Epidermal melanocyte (primary cell): ENCODE data around the gene HTR2C.
"Not testable (repeated sequence)": the region's sequence is repeated elsewhere in the genome, so short reads cannot be mapped to it uniquely, and the experiment has no call there.

Experiments
- DNase-seq: peaks from one replicate; pipeline ENCODE4 v3.0.0; 2011; ENCODE audit warnings: low spot score; ENCODE audit not compliant: insufficient read length

The HTR2C gene

DNA sequence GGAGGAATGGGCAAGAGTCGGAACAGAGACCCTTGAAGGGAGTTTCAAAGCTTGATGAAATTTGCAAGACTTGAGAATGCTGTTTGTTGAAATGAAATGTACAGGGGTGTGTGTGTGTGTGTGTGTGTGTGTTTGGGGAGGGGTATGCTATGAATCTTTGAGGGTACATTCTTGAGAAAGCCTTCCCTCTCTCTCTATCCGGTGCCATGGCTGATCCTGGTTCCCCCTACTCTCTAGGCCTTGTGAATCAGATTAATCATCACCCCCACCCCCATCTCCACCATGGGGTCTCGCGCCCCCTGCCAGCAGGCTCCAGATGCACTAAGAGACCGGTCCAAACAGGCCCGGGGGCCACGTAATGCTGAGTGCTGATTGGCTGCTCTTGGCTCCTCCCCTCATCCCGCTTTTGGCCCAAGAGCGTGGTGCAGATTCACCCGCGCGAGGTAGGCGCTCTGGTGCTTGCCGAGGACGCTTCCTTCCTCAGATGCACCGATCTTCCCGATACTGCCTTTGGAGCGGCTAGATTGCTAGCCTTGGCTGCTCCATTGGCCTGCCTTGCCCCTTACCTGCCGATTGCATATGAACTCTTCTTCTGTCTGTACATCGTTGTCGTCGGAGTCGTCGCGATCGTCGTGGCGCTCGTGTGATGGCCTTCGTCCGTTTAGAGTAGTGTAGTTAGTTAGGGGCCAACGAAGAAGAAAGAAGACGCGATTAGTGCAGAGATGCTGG is at the start of gene HTR2C:
HTR2C (plus strand) TSS at position 441 of the 729 bp plus-strand sequence. CDS start 142,851 bp downstream, outside the sequence.
- no peak for DNase-seq

DNA sequence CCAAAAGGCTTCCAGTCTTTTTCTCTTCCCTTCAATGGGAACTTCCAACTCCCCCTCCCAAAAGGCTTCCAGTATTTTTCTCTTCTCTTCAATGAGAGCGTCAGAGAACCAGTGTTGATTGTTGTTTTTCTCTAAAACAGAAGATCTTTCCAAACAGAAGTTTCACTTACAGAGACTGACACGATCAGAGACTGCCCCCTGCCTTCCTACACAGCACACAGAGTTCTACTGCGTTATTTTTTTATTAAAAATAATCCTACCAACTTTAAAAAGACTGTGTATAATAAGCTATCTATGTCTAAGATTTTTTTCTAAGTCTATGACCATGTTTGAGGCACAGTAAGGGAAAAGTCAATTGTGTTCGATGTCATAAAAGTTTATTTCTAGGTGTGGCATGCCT is 3.5 kb upstream of the HTR2C start:
- no peak for DNase-seq

DNA sequence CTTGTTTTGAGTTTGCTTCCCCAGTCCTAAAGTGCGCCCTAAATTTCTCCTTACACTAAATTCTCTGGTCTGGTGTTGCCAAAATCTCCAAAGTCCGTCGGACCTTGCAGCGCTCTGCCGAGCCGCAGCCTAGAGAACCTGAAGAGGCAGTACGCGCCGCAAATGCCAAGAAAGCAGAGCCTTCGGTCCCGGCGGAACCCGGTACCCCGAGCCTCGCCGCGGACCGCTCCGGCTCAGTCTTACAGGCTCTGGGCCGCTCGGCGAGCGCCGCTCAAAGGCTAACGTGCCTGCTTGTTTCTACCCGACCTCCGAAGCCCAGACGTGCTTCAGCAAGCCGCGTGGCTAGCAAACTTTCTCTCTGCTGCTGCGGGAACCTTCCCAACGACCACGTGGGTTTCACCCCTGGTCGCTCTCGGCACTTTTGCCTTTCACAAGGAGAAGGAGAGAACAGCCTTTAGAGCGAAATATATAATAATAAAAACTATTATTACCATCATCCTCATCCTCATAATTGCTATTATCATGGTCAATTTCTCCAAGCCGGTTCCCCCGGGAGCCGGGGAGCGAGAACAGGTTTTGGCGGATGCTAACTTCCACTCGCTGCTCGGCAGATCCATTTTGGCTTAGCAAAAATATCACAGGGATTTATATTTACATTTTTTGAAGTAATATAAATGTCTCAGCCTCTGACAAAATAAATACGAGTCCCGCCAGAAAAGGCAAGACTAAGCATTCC is 2.2 kb upstream of the HTR2C start:
- no peak for DNase-seq

DNA sequence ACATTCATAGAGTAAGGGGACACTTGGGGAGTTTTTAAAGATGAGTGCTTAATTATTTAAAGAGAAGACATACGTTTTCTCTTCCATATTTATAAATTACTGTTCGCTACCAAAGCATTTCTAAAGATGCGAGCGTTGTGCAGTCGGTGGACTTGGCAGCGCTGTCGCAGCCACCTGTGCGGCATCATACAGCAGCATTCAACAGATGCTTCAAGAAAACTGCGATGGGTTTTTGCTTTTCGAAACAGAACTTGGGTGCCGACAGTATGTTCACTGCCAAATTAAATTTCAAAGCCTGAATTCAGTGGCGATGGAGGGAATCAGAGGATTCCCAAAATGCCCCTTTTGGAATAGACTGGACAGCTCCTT is 1.6 kb upstream of the HTR2C start:
- no peak for DNase-seq

DNA sequence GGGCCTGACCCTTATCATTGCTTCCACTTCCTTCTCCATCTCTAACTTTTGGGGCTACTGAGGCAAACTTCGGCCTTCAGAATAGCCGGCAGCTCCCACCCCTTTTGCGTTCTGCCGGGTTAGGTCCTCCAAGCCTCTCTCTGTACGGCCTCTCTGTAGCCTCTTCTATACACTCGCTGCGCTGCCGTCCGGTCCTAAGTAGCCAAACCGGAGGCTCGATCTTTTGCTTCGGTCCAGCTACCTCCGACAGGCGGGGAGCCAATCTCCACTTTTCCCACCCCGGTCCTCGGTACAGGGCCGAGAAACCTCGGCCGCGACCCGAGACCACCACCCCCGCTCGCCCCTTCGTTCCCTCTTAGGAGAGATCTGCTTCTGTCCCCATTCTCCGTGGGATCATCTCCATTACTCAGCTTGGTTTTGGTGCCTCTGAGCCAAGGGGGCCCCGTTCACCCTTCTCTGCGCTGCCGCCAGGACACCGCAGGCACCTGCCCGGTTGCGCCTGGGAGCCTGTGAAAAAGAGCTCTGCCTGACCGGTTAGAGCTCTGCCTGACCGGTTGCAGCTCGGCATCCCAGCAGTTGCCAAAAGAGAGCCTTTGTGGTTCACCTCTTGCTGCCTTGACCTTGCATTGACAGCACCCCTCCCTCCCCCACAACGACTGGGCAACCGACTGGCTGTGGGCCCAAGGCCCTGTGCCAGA is 1.0 kb upstream of the HTR2C start:
- no peak for DNase-seq

DNA sequence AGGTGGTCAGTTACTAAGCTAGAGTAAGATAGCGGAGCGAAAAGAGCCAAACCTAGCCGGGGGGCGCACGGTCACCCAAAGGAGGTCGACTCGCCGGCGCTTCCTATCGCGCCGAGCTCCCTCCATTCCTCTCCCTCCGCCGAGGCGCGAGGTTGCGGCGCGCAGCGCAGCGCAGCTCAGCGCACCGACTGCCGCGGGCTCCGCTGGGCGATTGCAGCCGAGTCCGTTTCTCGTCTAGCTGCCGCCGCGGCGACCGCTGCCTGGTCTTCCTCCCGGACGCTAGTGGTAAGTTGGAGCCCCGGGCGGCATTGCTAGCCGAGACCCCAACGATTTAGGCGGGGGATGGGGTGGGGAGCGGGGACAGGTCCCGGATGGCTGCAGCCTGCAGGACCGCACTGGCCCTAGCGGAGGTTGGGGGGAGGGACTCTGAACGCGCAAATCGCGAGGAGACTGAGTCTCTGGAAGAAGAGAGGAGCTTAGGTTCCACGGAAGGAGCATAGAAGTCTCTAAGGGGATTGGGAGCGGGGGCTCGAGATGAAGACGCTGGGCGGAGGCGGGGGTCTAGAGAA is 573 bp downstream of the HTR2C start:
- no peak for DNase-seq

- no peak for DNase-seq
Observed at GRCh38 chrX:114584983-114585842, 1.3 kb downstream of the HTR2C start.

DNA sequence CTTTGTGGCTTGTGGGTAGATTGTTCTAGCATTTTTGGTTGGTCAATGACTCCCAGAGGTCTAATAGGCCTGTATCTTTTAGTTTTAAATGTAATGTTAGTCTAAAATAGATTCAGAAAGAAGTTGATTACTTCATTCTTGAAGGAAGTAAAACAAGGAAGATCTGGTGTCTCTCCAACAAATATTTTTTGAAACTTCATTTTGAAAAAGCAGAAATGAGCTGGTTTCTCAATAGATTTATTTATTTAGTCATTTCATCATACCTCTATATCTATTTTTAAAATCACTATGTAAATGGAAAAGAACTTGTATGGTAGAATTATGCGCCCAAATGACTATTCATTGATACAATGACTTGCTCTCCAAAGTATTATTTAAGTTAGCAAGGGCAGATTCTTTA is 7.2 kb downstream of the HTR2C start:
- DNase-seq, result no peak

- DNase-seq, result no peak
Observed at GRCh38 chrX:114599305-114599704, 15.4 kb downstream of the HTR2C start.

GRCh38 chrX:114599911-114600310 is 16.0 kb downstream of the HTR2C start:
- DNase-seq, result no peak

DNA sequence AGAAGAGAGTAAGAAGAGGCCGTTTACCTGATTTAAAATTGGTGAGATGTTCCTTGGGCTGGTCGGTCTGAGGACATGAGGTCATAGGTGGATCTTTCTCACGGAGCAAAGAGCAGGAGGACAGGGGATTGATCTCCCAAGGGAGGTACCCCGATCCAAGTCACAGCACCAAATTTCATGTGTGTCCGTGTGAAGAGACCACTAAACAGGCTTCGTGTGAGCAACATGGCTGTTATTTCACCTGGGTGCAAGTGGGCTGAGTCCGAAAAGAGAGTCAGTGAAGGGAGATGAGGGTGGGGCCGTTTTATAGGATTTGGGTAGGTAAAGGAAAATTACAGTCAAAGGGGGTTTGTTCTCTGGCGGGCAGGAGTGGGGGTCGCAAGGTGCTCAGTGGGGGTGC is 22.7 kb downstream of the HTR2C start:
- not testable (repeated sequence) for DNase-seq

- peak; percentile 15 for DNase-seq
Observed at GRCh38 chrX:114611018-114611619, 27.2 kb downstream of the HTR2C start.

DNA sequence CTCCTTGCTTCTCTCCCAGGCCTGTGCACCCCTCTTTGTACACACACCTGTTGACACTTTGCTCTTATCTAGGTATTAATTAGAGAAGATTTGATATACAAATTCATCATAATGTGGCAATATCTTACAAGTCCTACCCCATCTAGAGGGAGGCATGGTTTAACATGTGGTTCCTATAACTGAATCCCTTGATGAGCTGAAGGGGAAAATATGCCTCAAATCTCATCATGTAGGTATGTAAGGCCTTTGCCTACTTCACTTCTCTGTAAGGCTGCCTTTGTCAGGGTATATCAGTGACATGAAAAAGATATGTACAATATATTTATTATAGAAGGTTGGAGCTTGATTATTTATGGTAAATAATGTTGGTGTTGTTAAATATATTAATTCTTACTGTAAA is 31.9 kb downstream of the HTR2C start:
- DNase-seq, result no peak

DNA sequence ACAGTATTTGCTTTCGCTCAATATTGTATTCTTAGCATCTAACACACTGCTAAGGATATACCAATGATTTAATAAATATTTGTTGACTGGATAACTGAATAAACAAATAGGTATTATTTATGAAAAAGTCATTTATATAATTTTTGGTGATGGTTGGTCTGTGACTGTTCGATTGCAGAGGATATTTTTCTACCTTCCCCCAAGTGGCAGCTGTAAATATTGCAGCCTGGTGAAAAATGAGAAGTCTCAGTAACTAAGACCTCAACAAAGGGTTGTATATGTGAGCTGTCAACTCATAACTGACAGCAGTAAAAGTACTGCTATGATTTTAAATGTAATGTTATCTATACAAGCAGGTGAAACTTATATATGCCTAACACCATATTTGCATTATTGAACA is 36.0 kb downstream of the HTR2C start:
- DNase-seq, result no peak

- no peak for DNase-seq
Observed at GRCh38 chrX:114626323-114626722, 42.4 kb downstream of the HTR2C start.

GRCh38 chrX:114635986-114636385 is 52.1 kb downstream of the HTR2C start:
- no peak for DNase-seq

- no peak for DNase-seq
Observed at GRCh38 chrX:114650351-114650750, 66.5 kb downstream of the HTR2C start.

GRCh38 chrX:114675365-114675764 is 91.5 kb downstream of the HTR2C start:
- DNase-seq, result no peak

DNA sequence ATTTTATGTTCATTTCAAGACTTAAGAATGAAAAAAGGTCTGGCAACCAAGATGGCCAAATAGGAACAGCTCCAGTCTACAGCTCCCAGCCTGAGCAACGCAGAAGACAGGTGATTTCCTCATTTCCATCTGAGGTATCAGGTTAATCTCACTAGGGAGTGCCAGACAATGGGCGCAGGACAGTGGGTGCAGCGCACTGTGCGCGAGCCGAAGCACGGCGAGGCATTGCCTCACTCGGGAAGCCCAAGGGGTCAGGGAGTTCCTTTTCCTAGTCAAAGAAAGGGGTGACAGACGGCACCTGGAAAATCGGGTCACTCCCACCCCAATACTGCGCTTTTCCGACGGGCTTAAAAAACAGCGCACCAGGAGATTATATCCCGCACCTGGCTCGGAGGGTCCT is 116.6 kb downstream of the HTR2C start:
- not testable (repeated sequence) for DNase-seq

- DNase-seq, result no peak
Observed at GRCh38 chrX:114709406-114709805, 125.5 kb downstream of the HTR2C start.

DNA sequence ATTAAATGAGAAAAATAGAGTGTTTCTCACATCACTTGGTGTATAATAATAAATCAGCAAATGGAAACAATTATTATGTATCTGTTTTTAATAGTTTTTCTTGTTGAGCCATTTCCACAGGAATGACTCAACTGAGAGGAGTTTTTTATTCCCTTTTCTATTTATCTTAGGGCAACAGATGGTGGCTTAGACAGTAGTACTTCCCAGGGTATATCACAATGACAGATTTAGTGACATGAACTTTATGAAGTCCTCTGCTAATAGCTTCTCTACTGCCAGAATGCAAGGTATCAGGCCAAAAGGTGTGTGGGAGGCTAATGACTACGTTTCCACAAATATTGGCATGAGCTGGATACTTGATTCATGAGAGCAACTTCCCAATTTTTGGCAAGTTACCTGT is 126.7 kb downstream of the HTR2C start:
- no peak for DNase-seq
